Stomach (tissue), 9 donors: ENCODE results near the gene RCBTB1. TPM values are rescaled to one million over a fixed set of nuclear protein-coding genes. Genes with fewer than 3 reads are reported as not detected.

Source experiments
- DNase-seq, 2 donors: peaks; one replicate each; pipeline versions ENCODE4 v3.0.0 to v3.0.0-alpha.2; 2013 to 2019
- H3K27ac ChIP-seq, 5 donors: fragments of 200-600 bp in 4 of 5; sonication (generic) in 4 of 5; one replicate each; pipeline ENCODE4 v1.5.1; 2013 to 2019; ENCODE audit warnings: mild to moderate bottlenecking in 1 of 5, moderate library complexity in 1 of 5
- H3K27me3 ChIP-seq, 3 donors: fragments of 200-600 bp; sonication (generic); one replicate each; pipeline ENCODE4 v1.5.1; 2017 to 2019; ENCODE audit warnings: mixed run types in 1 of 3
- H3K36me3 ChIP-seq, 4 donors: fragments of 200-600 bp; sonication (generic); 1 replicate in 3 of 4; 2 replicates in 1 of 4; pipeline ENCODE4 v1.5.1; 2016 to 2019
- H3K4me1 ChIP-seq, 4 donors: fragments of 200-600 bp; sonication (generic); one replicate each; pipeline ENCODE4 v1.5.1; 2016 to 2019
- H3K4me3 ChIP-seq, 4 donors: fragments of 200-600 bp; sonication (generic) in 3 of 4; one replicate each; pipeline ENCODE4 v1.5.1; 2016 to 2019; ENCODE audit warnings: mild to moderate bottlenecking in 1 of 4
- H3K9me3 ChIP-seq, 4 donors: fragments of 200-600 bp; sonication (generic); one replicate each; pipeline ENCODE4 v1.5.1; 2016 to 2019
- CTCF ChIP-seq, 7 experiments: fragments of 450-650 bp in 4 of 7; fragments of 200-600 bp in 3 of 7; sonication (generic) in 3 of 7; IDR thresholded peaks; one replicate each; pipeline ENCODE4 v1.5.1; 2016 to 2019; ENCODE audit warnings: antibody characterized with exemption in 7 of 7, control low read depth in 2 of 7, mild to moderate bottlenecking in 1 of 7
- EP300 ChIP-seq: sonication (generic); formaldehyde crosslinking; IDR thresholded peaks from one replicate; pipeline ENCODE4 v1.6.1; 2017; ENCODE audit warnings: antibody characterized with exemption
- POLR2A ChIP-seq, 4 donors: fragments of 450-650 bp; IDR thresholded peaks; one replicate each; pipeline ENCODE4 v1.6.1; 2016; ENCODE audit warnings: antibody characterized with exemption in 4 of 4, control low read depth in 2 of 4, mild to moderate bottlenecking in 1 of 4, moderate library complexity in 1 of 4
- POLR2AphosphoS5 ChIP-seq, 3 donors: sonication (generic); formaldehyde crosslinking; IDR thresholded peaks; one replicate each; pipeline ENCODE4 v1.6.1; 2016; ENCODE audit warnings: antibody characterized with exemption in 3 of 3
- WGBS, 5 donors: extraction: QIAGEN DNeasy Blood & Tissue Kit in 3 of 5; methylation state at CpG; one replicate each; pipeline versions ENCODE4 v1.1.5 to v1.1.7; 2013 to 2018; 5-methylcytosine and 5-hydroxymethylcytosine counted together
- intact Hi-C: fragments of 100-400 bp; cut with DNase I; formaldehyde crosslinking; loops from one replicate; pipeline ENCODE4 v1.15.1; 2023; ENCODE audit warnings: low total_unique reads
- polyA plus RNA-seq, 3 donors: library from polyadenylated mRNA; stranded (reverse); fragments of 200-250 nt; gene quantifications; one replicate each; pipeline ENCODE4 v1.2.3, GENCODE V29; 2013
- total RNA-seq, 5 donors: library from RNA; depleted of rRNA; stranded (reverse); fragments of >200 nt; gene quantifications; one replicate each; pipeline versions ENCODE4 v1.1.0 to v1.2.3, GENCODE V29; 2014 to 2016
- donor health status: healthy with polysubstance abuse.
- donor health status: Bipolar disorder and iron deficiency.
- donor health status: healthy.

Gene RCBTB1
- total and polyA plus RNA-seq, 8 donors, result 1.2 to 48.2 (median 9.7) TPM

DNA sequence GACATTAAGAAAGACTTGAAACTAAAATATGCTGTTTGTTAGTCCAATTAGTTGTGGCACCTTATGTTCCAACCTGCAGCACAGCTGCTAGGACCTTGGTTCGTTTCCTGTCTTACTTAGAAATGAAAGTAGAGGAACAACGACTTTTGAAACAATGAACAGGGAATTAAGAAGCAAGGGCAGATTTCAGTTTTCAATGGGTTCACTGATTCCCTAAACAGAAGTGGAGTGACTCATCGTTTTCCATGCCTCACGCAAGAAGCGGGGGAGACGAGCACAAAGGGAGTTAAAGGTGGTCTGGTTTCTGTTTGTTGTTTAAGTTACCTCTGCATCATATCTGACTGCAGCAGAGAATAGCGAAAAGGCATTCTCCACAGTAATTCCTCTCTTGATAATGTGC lies 44.8 kb downstream of the RCBTB1 start:
- Histone ChIP-seq H3K4me1 (no peaks in the 10 kb centered on the region), H3K4me3 (no peak overlapping the region), H3K9me3 (no peaks in the 10 kb centered on the region), H3K36me3 (peaks cover 19 to 77% (median 56%) of the 10 kb centered on the region in 4 donors), H3K27ac (peak overlapping the region in 1 of 5 donors; percentile 44), H3K27me3 (no peaks in the 10 kb centered on the region)
- intact Hi-C loops, result no loop called here
- WGBS, 5 donors, result 59 to 82% (median 65%) methylated on average over 7 of the region's 7 CpGs
- peak in 1 of 2 donors; percentile 24 for DNase-seq
- TF ChIP-seq EP300, result no peak

DNA sequence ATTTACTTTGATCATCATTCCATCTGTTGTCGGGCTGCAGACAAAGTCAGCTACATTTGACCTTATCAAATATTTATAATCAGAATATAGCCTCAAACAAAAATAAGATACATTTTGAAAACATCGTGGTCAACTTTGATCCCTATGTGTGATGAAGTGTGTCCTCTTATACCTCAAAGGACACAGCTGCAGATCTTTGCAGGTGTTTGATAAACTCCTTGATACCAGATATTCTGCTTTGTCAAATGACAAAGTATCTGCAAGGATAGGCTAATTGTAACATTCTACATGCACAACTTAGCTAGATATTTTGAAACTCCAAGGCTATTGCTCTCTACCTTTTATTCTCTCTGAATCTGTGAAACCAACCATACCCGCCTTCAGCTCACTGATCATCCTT lies 45.6 kb downstream of the RCBTB1 start:
- Histone ChIP-seq H3K4me1 (no peaks in the 10 kb centered on the region), H3K9me3 (no peaks in the 10 kb centered on the region), H3K4me3 (no peak overlapping the region), H3K27ac (no peak overlapping the region), H3K36me3 (peaks cover 19 to 69% (median 49%) of the 10 kb centered on the region in 4 donors), H3K27me3 (no peaks in the 10 kb centered on the region)
- no peak for DNase-seq
- intact Hi-C loops, result no loop called here
- 74 to 92% (median 90%) methylated on average over 3 of the region's 3 CpGs for WGBS, 5 donors
- TF ChIP-seq POLR2A (IDR thresholded peaks at IDR 0.05) (no peak), CTCF (IDR thresholded peaks at IDR 0.05) (no peak), POLR2AphosphoS5 (IDR thresholded peaks at IDR 0.05) (no peak), EP300 (no peak)

GRCh38 chr13:49539313-49539712 lies 46.0 kb downstream of the RCBTB1 start:
- Histone ChIP-seq H3K9me3 (no peaks in the 10 kb centered on the region), H3K36me3 (peaks cover 19 to 68% (median 46%) of the 10 kb centered on the region in 4 donors), H3K27ac (no peak overlapping the region), H3K4me1 (no peaks in the 10 kb centered on the region), H3K27me3 (no peaks in the 10 kb centered on the region), H3K4me3 (no peak overlapping the region)
- WGBS, 5 donors, result 79 to 87% (median 81%) methylated on average over 5 of the region's 5 CpGs
- DNase-seq, result peak in 1 of 2 donors; percentile 27
- intact Hi-C loops, result no loop called here
- TF ChIP-seq POLR2A (IDR thresholded peaks at IDR 0.05) (no peak), EP300 (no peak), POLR2AphosphoS5 (IDR thresholded peaks at IDR 0.05) (no peak), CTCF (IDR thresholded peaks at IDR 0.05) (no peak)

DNA sequence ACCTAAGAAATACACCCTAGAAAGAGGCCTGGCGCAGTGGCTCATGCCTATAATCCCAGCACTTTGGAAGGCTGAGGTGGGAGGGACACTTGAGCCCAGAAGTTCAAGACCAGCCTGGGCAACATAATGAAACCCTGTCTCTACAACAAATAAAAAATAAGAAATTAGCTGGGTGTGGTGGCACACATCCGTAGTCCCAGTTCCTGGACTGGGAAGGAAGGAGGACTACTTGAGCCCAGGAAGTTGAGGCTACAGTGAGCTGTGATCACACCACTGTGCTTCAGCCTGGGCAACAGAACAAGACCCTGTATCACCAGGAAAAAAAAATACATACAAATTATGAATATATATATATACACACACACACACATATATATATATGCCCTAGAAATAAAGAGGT lies 47.0 kb downstream of the RCBTB1 start:
- Histone ChIP-seq H3K4me1 (no peaks in the 10 kb centered on the region), H3K9me3 (no peaks in the 10 kb centered on the region), H3K27me3 (no peaks in the 10 kb centered on the region), H3K27ac (no peak overlapping the region), H3K36me3 (peaks cover 18 to 68% (median 46%) of the 10 kb centered on the region in 4 donors), H3K4me3 (no peak overlapping the region)
- WGBS, 5 donors, result 82 to 97% (median 88%) methylated on average over 2 of the region's 2 CpGs
- intact Hi-C loops, result no loop called here
- TF ChIP-seq POLR2AphosphoS5 (IDR thresholded peaks at IDR 0.05) (no peak), POLR2A (IDR thresholded peaks at IDR 0.05) (no peak), EP300 (no peak), CTCF (IDR thresholded peaks at IDR 0.05) (no peak)
- no peak for DNase-seq

GRCh38 chr13:49536144-49536873 lies 49.0 kb downstream of the RCBTB1 start:
- Histone ChIP-seq H3K4me1 (no peaks in the 10 kb centered on the region), H3K27me3 (no peaks in the 10 kb centered on the region), H3K27ac (no peak overlapping the region), H3K9me3 (no peaks in the 10 kb centered on the region), H3K4me3 (no peak overlapping the region), H3K36me3 (peaks cover 18 to 56% (median 35%) of the 10 kb centered on the region in 4 donors)
- WGBS, 5 donors, result 68 to 80% (median 76%) methylated on average over 7 of the region's 7 CpGs
- no peak for DNase-seq
- TF ChIP-seq CTCF (IDR thresholded peaks at IDR 0.05), result no peak
- no peak for TF ChIP-seq POLR2A (IDR thresholded peaks at IDR 0.05)
- TF ChIP-seq POLR2AphosphoS5 (IDR thresholded peaks at IDR 0.05), result no peak
- TF ChIP-seq EP300, result no peak
- intact Hi-C loops, result no loop called here
